CD14-positive monocyte (primary cell): ENCODE data around the gene PRKX. TPM values are rescaled to one million over a fixed set of nuclear protein-coding genes. Genes with fewer than 3 reads are reported as not detected.
"Not testable (repeated sequence)": the region's sequence is repeated elsewhere in the genome, so short reads cannot be mapped to it uniquely, and the experiment has no call there.

Source experiments
- DNase-seq, 3 donors: peaks; one replicate each; pipeline ENCODE4 v3.0.0-alpha.2; 2011 to 2022
- H2AFZ ChIP-seq: 2 replicates; pipeline ENCODE4 v1.6.0; 2012; ENCODE audit warnings: mild to moderate bottlenecking, low read depth, low read length, inconsistent platforms; ENCODE audit not compliant: insufficient read depth, poor library complexity, severe bottlenecking
- H3K27ac ChIP-seq, 2 donors: 1 replicate in 1 of 2; 2 replicates in 1 of 2; pipeline ENCODE4 v1.5.1; 2012 to 2013; ENCODE audit warnings: low read length in 2 of 2, control low read depth in 1 of 2, inconsistent platforms in 1 of 2, low read depth in 1 of 2, mild to moderate bottlenecking in 1 of 2
- H3K27me3 ChIP-seq, 2 donors: one replicate each; pipeline versions ENCODE4 v1.6.0 to v1.6.1; 2011 to 2013; ENCODE audit warnings: low read length in 2 of 2; ENCODE audit not compliant: control insufficient read depth in 2 of 2, insufficient read depth in 2 of 2
- H3K36me3 ChIP-seq, 2 donors: replicated peaks in 1 of 2; 1 replicate in 1 of 2; 2 replicates in 1 of 2; pipeline versions ENCODE4 v1.5.1 to v1.6.1; 2012 to 2013; ENCODE audit warnings: low read length in 2 of 2, control low read depth in 1 of 2, inconsistent platforms in 1 of 2, mild to moderate bottlenecking in 1 of 2; ENCODE audit not compliant: insufficient read depth in 2 of 2, control insufficient read depth in 1 of 2
- H3K4me1 ChIP-seq, 2 donors: 1 replicate in 1 of 2; 2 replicates in 1 of 2; pipeline versions ENCODE4 v1.5.1 to v1.6.1; 2012 to 2013; ENCODE audit warnings: low read length in 2 of 2, control low read depth in 1 of 2, inconsistent platforms in 1 of 2, mild to moderate bottlenecking in 1 of 2, moderate library complexity in 1 of 2; ENCODE audit not compliant: insufficient read depth in 2 of 2, control insufficient read depth in 1 of 2
- H3K4me2 ChIP-seq: replicated peaks from 2 replicates; pipeline ENCODE3; 2012; ENCODE audit warnings: low read length, moderate library complexity, mild to moderate bottlenecking; ENCODE audit not compliant: poor library complexity, severe bottlenecking; ENCODE audit errors: extremely low read depth
- H3K4me3 ChIP-seq, 3 experiments: fragments of 200-600 bp in 1 of 3; sonication (generic) in 1 of 3; replicated peaks in 1 of 3; 1 replicate in 2 of 3; 2 replicates in 1 of 3; pipeline ENCODE4 v1.5.1; 2011 to 2013; ENCODE audit warnings: low read length in 3 of 3, mild to moderate bottlenecking in 3 of 3, control low read depth in 2 of 3, low read depth in 2 of 3, inconsistent platforms in 1 of 3, moderate library complexity in 1 of 3
- H3K79me2 ChIP-seq: 2 replicates; pipeline ENCODE4 v1.6.0; 2012; ENCODE audit warnings: mild to moderate bottlenecking, control low read depth, inconsistent platforms, low read length, moderate library complexity; ENCODE audit not compliant: insufficient read depth
- H3K9ac ChIP-seq: 2 replicates; pipeline ENCODE4 v1.6.0; 2017; ENCODE audit warnings: low read length, mild to moderate bottlenecking; ENCODE audit not compliant: insufficient read depth, poor library complexity, severe bottlenecking
- H3K9me3 ChIP-seq, 2 donors: replicated peaks in 1 of 2; 1 replicate in 1 of 2; 2 replicates in 1 of 2; pipeline versions ENCODE4 v1.5.1 to v1.6.1; 2012 to 2013; ENCODE audit warnings: low read length in 2 of 2, control low read depth in 1 of 2; ENCODE audit not compliant: control insufficient read depth in 1 of 2, insufficient read depth in 1 of 2
- H4K20me1 ChIP-seq: 2 replicates; pipeline ENCODE4 v1.6.0; 2012; ENCODE audit warnings: mild to moderate bottlenecking, low read length, control low read depth, moderate library complexity; ENCODE audit not compliant: insufficient read depth
- H3K27ac Mint-ChIP-seq, 7 donors: one replicate each; pipeline ENCODE4 v1.8.0; 2020; ENCODE audit warnings: mild to moderate bottlenecking in 7 of 7, mixed read lengths in 7 of 7, moderate library complexity in 6 of 7, inconsistent platforms in 2 of 7
- H3K27me3 Mint-ChIP-seq, 3 donors: one replicate each; pipeline ENCODE4 v1.8.0; 2021 to 2022; ENCODE audit warnings: low read depth in 3 of 3, mild to moderate bottlenecking in 3 of 3, mixed read lengths in 3 of 3, moderate library complexity in 3 of 3, inconsistent platforms in 1 of 3
- H3K36me3 Mint-ChIP-seq, 2 donors: one replicate each; pipeline ENCODE4 v1.8.0; 2020; ENCODE audit warnings: mixed read lengths in 2 of 2, inconsistent platforms in 1 of 2, mild to moderate bottlenecking in 1 of 2
- H3K4me1 Mint-ChIP-seq: one replicate; pipeline ENCODE4 v1.8.0; 2020; ENCODE audit warnings: mild to moderate bottlenecking, mixed read lengths
- H3K4me3 Mint-ChIP-seq, 2 donors: one replicate each; pipeline ENCODE4 v1.8.0; 2020; ENCODE audit warnings: mild to moderate bottlenecking in 2 of 2, mixed read lengths in 2 of 2, moderate library complexity in 1 of 2
- H3K9me3 Mint-ChIP-seq, 7 donors: one replicate each; pipeline ENCODE4 v1.8.0; 2020 to 2022; ENCODE audit warnings: mixed read lengths in 7 of 7, mild to moderate bottlenecking in 6 of 7, moderate library complexity in 6 of 7, inconsistent platforms in 2 of 7
- WGBS: methylation state at CpG from one replicate; pipeline ENCODE4 v1.1.5; 2013; ENCODE audit warnings: missing lambda C conversion rate; ENCODE audit not compliant: insufficient coverage; 5-methylcytosine and 5-hydroxymethylcytosine counted together
- intact Hi-C, 2 donors: fragments of 100-400 bp; cut with micrococcal nuclease; formaldehyde crosslinking; loops; one replicate each; pipeline versions ENCODE4 v1.15.0 to v1.15.1; 2023
- polyA plus RNA-seq, 3 donors: library from polyadenylated mRNA; depleted of rRNA in 1 of 3; unstranded in 2 of 3; stranded (reverse) in 1 of 3; fragments of 300-500 nt in 2 of 3; fragments of >200 nt in 1 of 3; fragmentation: Illumina TruSeq in 2 of 3; gene quantifications; 1 replicate in 2 of 3; 2 replicates in 1 of 3; pipeline ENCODE4 v1.2.3, GENCODE V29; 2012 to 2021
- TF ChIP-seq, protein P1 (sequence below): fragments of 200-600 bp; IDR thresholded peaks from one replicate; pipeline ENCODE4 v1.8.0; 2022; ENCODE audit warnings: antibody characterized with exemption, mild to moderate bottlenecking

Gene PRKX
- polyA plus RNA-seq, 3 donors, result 41.6 to 47.0 (median 46.2) TPM

DNA sequence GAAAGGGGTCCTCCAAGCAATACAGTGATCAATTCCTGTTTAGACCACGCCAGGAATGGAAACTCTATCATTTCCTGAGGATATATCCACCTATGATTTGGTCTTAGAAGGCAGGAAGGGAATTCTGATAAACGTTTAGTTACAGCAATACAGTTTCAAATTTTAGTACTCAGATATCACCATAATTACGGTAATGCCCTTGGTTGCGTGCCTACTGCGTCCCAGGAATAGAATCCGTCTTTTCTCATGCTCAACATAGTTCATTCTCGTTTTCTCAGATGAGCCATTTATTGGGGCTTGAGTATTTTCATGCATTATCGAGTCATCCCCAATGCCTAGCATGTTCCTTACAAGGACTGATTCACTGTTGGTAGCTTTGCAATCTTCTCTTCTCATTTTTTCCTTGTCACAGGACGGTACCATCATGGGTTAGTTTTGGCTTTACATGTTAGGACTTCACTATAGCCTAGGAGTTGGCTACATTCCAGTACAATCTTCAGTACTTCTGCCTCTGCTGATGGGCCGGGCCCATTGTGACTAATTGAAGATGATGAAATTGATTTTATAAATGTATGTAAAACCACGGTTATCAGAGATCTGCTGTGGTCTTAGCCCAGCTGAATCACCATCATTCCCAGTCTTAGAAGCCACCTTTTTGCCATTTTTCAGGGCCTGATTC lies 4.4 kb upstream of the PRKX start:
- Mint-ChIP-seq H3K4me3 (no peak overlapping the region), H3K36me3 (no peaks in the 10 kb centered on the region), H3K27me3 (peaks cover 0 to 10% (median 2%) of the 10 kb centered on the region in 3 donors), H3K27ac (no peak overlapping the region), H3K9me3 (peaks cover 0 to 6% (median 3%) of the 10 kb centered on the region in 7 donors), H3K4me1 (peaks cover 4% of the 10 kb centered on the region)
- no CpG with 5 or more reads among the region's 11 CpGs for WGBS
- H3K9ac ChIP-seq, result no peak overlapping the region
- no peak overlapping the region for H3K27ac ChIP-seq
- TF ChIP-seq, protein P1, sequence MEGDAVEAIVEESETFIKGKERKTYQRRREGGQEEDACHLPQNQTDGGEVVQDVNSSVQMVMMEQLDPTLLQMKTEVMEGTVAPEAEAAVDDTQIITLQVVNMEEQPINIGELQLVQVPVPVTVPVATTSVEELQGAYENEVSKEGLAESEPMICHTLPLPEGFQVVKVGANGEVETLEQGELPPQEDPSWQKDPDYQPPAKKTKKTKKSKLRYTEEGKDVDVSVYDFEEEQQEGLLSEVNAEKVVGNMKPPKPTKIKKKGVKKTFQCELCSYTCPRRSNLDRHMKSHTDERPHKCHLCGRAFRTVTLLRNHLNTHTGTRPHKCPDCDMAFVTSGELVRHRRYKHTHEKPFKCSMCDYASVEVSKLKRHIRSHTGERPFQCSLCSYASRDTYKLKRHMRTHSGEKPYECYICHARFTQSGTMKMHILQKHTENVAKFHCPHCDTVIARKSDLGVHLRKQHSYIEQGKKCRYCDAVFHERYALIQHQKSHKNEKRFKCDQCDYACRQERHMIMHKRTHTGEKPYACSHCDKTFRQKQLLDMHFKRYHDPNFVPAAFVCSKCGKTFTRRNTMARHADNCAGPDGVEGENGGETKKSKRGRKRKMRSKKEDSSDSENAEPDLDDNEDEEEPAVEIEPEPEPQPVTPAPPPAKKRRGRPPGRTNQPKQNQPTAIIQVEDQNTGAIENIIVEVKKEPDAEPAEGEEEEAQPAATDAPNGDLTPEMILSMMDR, result no peak
- DNase-seq, result no peak
- peaks cover 4% of the 10 kb centered on the region for H3K79me2 ChIP-seq
- H3K4me1 ChIP-seq, result peaks cover 2 to 9% of the 10 kb centered on the region in 2 donors
- no peak overlapping the region for H2AFZ ChIP-seq
- no peaks in the 10 kb centered on the region for H4K20me1 ChIP-seq
- intact Hi-C loops, result no loop called here
- no peak overlapping the region for H3K4me2 ChIP-seq
- H3K27me3 ChIP-seq, result no peaks in the 10 kb centered on the region
- no peaks in the 10 kb centered on the region for H3K9me3 ChIP-seq
- no peak overlapping the region for H3K4me3 ChIP-seq
- no peaks in the 10 kb centered on the region for H3K36me3 ChIP-seq

GRCh38 chrX:3715921-3716320 lies 2.5 kb upstream of the PRKX start:
- H3K27ac ChIP-seq, result no peak overlapping the region
- H3K27me3 ChIP-seq, result no peaks in the 10 kb centered on the region
- H3K4me2 ChIP-seq, result no peak overlapping the region
- H3K4me1 ChIP-seq, result peaks cover 10 to 28% of the 10 kb centered on the region in 2 donors
- H3K4me3 ChIP-seq, result no peak overlapping the region
- no peak overlapping the region for H2AFZ ChIP-seq
- no peak overlapping the region for H3K9ac ChIP-seq
- WGBS, result no CpG with 5 or more reads among the region's 3 CpGs
- H3K36me3 ChIP-seq, result no peaks in the 10 kb centered on the region
- Mint-ChIP-seq H3K4me1 (peaks cover 14% of the 10 kb centered on the region), H3K4me3 (no peak overlapping the region), H3K36me3 (peaks cover 0 to 3% of the 10 kb centered on the region in 2 donors), H3K27me3 (peaks cover 0 to 15% (median 0%) of the 10 kb centered on the region in 3 donors), H3K27ac (no peak overlapping the region), H3K9me3 (peaks cover 0 to 6% (median 3%) of the 10 kb centered on the region in 7 donors)
- H3K79me2 ChIP-seq, result peaks cover 24% of the 10 kb centered on the region
- H3K9me3 ChIP-seq, result no peaks in the 10 kb centered on the region
- DNase-seq, result no peak
- intact Hi-C loops, result no loop called here
- TF ChIP-seq, protein P1, result no peak
- H4K20me1 ChIP-seq, result peaks cover 13% of the 10 kb centered on the region

DNA sequence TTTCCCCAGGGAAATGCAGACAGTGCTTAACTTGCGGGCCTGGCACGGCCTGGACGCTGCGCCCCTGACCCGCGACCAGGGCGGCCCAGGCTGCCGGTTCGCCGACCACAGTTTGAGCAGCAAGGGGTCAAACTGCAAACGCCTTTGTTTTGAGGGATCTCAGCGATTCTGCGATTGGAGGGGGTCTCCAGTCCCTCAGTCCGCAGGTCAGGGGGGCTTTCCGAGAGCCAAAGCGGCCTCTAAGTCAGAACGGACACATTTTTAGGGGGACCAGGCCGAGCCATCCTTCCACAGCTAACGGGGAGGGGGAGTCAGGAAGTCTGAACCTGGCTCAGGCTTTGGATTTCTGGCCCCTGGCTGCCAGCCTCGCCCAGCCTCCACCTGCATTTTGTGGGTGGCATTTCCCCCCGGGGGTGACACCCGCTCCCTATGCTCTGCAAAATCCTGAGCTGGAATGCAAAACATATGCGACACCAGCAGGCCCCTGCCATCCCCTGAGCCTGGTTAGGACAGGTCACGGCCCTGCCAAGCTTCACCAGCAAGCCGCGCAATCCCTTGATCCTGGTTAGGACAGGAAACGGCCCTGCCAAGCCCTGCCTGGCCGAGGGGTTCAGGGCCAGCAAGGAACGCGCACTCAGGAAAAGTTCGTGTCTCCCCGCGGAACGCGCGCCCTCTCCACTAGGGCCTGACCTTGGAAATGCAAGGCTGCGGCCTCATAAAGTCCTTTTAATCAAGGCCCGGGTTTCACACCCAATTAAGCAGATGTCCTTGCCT lies 1.4 kb upstream of the PRKX start:
- H3K36me3 ChIP-seq, H3K4me3 Mint-ChIP-seq, H2AFZ ChIP-seq, H3K27ac Mint-ChIP-seq, DNase-seq, H3K9ac ChIP-seq, H3K27me3 ChIP-seq, H3K9me3 Mint-ChIP-seq, H3K9me3 ChIP-seq, H3K27ac ChIP-seq, H3K4me2 ChIP-seq, H3K4me3 ChIP-seq, H3K36me3 Mint-ChIP-seq: not testable (repeated sequence)
- intact Hi-C loops, result loop anchor here in 1 of 2 donors (5.0 kb wide), 1 partner anchor 53 kb away; no protein-coding TSS in a partner anchor
- 95% methylated on average over 12 of the region's 38 CpGs for WGBS
- Histone ChIP-seq H3K4me1 (peaks cover 14 to 31% of the 10 kb centered on the region in 2 donors), H3K79me2 (peaks cover 34% of the 10 kb centered on the region), H4K20me1 (peaks cover 22% of the 10 kb centered on the region)
- Mint-ChIP-seq H3K4me1 (peaks cover 17% of the 10 kb centered on the region), H3K27me3 (peaks cover 0 to 15% (median 0%) of the 10 kb centered on the region in 3 donors)
